ENCODE results near the gene KRTAP7-1.

GRCh38 chr21:30847627-30848500 is 18.3 kb upstream of the KRTAP7-1 start:
- TF ChIP-seq CTCF (IDR thresholded peaks at IDR 0.05): no peak
- no peak for TF ChIP-seq EZH2 (IDR thresholded peaks at IDR 0.05; ENCODE audit: borderline replicate concordance, insufficient read depth, low read depth, low read length, poor library complexity, severe bottlenecking)

Data from B cell (primary cell).